Testis (tissue), 2 donors: ENCODE results near the gene MTAP.

Experiments used
- POLR2A ChIP-seq: fragments of 450-650 bp; IDR thresholded peaks from one replicate; pipeline ENCODE4 v1.6.1; 2017; ENCODE audit warnings: antibody characterized with exemption, mild to moderate bottlenecking, moderate library complexity
- TF ChIP-seq, protein P1 (sequence below), 3 experiments: fragments of 450-650 bp in 2 of 3; fragments of 200-600 bp in 1 of 3; sonication (generic) in 1 of 3; IDR thresholded peaks; one replicate each; pipeline ENCODE4 v1.5.1; 2016 to 2019; ENCODE audit warnings: antibody characterized with exemption in 3 of 3, mild to moderate bottlenecking in 2 of 3, moderate library complexity in 1 of 3

GRCh38 chr9:21800931-21801682, 1.3 kb upstream of the MTAP start:
- TF ChIP-seq, protein P1, sequence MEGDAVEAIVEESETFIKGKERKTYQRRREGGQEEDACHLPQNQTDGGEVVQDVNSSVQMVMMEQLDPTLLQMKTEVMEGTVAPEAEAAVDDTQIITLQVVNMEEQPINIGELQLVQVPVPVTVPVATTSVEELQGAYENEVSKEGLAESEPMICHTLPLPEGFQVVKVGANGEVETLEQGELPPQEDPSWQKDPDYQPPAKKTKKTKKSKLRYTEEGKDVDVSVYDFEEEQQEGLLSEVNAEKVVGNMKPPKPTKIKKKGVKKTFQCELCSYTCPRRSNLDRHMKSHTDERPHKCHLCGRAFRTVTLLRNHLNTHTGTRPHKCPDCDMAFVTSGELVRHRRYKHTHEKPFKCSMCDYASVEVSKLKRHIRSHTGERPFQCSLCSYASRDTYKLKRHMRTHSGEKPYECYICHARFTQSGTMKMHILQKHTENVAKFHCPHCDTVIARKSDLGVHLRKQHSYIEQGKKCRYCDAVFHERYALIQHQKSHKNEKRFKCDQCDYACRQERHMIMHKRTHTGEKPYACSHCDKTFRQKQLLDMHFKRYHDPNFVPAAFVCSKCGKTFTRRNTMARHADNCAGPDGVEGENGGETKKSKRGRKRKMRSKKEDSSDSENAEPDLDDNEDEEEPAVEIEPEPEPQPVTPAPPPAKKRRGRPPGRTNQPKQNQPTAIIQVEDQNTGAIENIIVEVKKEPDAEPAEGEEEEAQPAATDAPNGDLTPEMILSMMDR (IDR thresholded peaks at IDR 0.05), result no peak
- no peak for TF ChIP-seq POLR2A
